Prostate gland (tissue), 2 donors: Measurements from ENCODE around the gene OR2T29.
"Not testable (repeated sequence)": the region's sequence is repeated elsewhere in the genome, so short reads cannot be mapped to it uniquely, and the experiment has no call there.

Experiments
- POLR2A ChIP-seq: fragments of 450-650 bp; IDR thresholded peaks from one replicate; pipeline ENCODE4 v1.6.1; 2016; ENCODE audit warnings: antibody characterized with exemption, mild to moderate bottlenecking
- POLR2AphosphoS5 ChIP-seq: sonication (generic); formaldehyde crosslinking; IDR thresholded peaks from one replicate; pipeline ENCODE4 v1.6.1; 2017; ENCODE audit warnings: antibody characterized with exemption
- TF ChIP-seq, protein P1 (sequence below), 4 experiments: fragments of 200-600 bp in 2 of 4; fragments of 450-650 bp in 2 of 4; sonication (generic) in 2 of 4; IDR thresholded peaks; 1 replicate in 3 of 4; 2 replicates in 1 of 4; pipeline ENCODE4 v1.5.1; 2016 to 2019; ENCODE audit warnings: antibody characterized with exemption in 4 of 4, mild to moderate bottlenecking in 2 of 4, moderate library complexity in 2 of 4

DNA sequence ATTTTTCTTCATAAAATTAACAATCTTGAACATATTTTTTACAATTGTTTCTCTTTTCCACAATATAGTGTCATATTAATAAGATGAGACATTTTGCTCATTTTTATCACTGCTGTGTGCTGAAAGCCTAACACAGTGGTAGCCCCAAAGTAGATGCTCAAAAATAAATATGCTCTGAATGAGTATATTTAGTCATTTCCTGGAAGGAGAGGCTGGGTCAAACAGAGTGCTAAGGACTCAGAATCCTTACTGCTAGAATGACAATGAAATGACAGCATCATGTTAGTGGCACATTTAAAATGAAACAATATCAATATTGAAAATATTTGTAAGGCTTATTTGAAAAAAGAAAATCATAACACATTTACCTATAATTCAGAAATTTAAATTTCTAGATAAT is 25.1 kb downstream of the OR2T29 start:
- not testable (repeated sequence) for TF ChIP-seq POLR2A, POLR2AphosphoS5
- TF ChIP-seq, protein P1, sequence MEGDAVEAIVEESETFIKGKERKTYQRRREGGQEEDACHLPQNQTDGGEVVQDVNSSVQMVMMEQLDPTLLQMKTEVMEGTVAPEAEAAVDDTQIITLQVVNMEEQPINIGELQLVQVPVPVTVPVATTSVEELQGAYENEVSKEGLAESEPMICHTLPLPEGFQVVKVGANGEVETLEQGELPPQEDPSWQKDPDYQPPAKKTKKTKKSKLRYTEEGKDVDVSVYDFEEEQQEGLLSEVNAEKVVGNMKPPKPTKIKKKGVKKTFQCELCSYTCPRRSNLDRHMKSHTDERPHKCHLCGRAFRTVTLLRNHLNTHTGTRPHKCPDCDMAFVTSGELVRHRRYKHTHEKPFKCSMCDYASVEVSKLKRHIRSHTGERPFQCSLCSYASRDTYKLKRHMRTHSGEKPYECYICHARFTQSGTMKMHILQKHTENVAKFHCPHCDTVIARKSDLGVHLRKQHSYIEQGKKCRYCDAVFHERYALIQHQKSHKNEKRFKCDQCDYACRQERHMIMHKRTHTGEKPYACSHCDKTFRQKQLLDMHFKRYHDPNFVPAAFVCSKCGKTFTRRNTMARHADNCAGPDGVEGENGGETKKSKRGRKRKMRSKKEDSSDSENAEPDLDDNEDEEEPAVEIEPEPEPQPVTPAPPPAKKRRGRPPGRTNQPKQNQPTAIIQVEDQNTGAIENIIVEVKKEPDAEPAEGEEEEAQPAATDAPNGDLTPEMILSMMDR (IDR thresholded peaks at IDR 0.05), result not testable (repeated sequence)
